ENCODE data around the gene FRMD4B. TPM values are rescaled to one million over a fixed set of nuclear protein-coding genes. Genes with fewer than 3 reads are reported as not detected.

FRMD4B gene
- total RNA-seq, 1 donor from 2014 or later, result 17.3 TPM

GRCh38 chr3:69357196-69357595 is 28.7 kb downstream of the FRMD4B start:
- H3K27me3 Mint-ChIP-seq (ENCODE audit: insufficient read depth, low read depth), result no peaks in the 10 kb centered on the region
- no peak for TF ChIP-seq CTCF (IDR thresholded peaks at IDR 0.05)
- no peak for TF ChIP-seq EZH2 (IDR thresholded peaks at IDR 0.05)
- no peak for TF ChIP-seq EZH2phosphoT487 (IDR thresholded peaks at IDR 0.05)
- H3K4me3 Mint-ChIP-seq, result no peak overlapping the region

GRCh38 chr3:69354948-69355347 is 30.9 kb downstream of the FRMD4B start:
- Histone ChIP-seq H3K9ac (no peak overlapping the region), H3K79me2 (ENCODE audit: low read depth) (no peaks in the 10 kb centered on the region), H3F3A (ENCODE audit: low read depth) (no peaks in the 10 kb centered on the region), H3K27ac (no peak overlapping the region), H3K27me3 (no peaks in the 10 kb centered on the region), H3K9me3 (ENCODE audit: low read depth) (no peaks in the 10 kb centered on the region), H3K4me2 (no peak overlapping the region), H3K4me1 (peaks cover 4% of the 10 kb centered on the region), H3K4me3 (no peak overlapping the region), H2AFZ (replicated peaks) (no peak overlapping the region), H4K20me1 (ENCODE audit: low read depth) (no peaks in the 10 kb centered on the region), H3K36me3 (no peaks in the 10 kb centered on the region)
- H3K27me3 Mint-ChIP-seq (ENCODE audit: insufficient read depth, low read depth), result no peaks in the 10 kb centered on the region
- no peak for DNase-seq (ENCODE audit: low spot score)
- TF ChIP-seq EZH2phosphoT487 (IDR thresholded peaks at IDR 0.05) (no peak), CTCF (IDR thresholded peaks at IDR 0.05) (no peak), EZH2 (IDR thresholded peaks at IDR 0.05) (no peak)
- H3K27ac Mint-ChIP-seq, result no peak overlapping the region
- no peaks in the 10 kb centered on the region for H3K9me3 Mint-ChIP-seq
- no peak overlapping the region for H3K4me3 Mint-ChIP-seq
- H3K36me3 Mint-ChIP-seq, result no peaks in the 10 kb centered on the region
- no peaks in the 10 kb centered on the region for H3K4me1 Mint-ChIP-seq

More at GRCh38 chr3:69357196-69357595, 28.7 kb downstream of the FRMD4B start:
- Histone ChIP-seq H3K27me3 (no peaks in the 10 kb centered on the region), H3K36me3 (no peaks in the 10 kb centered on the region), H4K20me1 (ENCODE audit: low read depth) (no peaks in the 10 kb centered on the region), H3K9me3 (ENCODE audit: low read depth) (no peaks in the 10 kb centered on the region), H3K4me2 (no peak overlapping the region), H3K4me1 (peaks cover 4% of the 10 kb centered on the region), H3K4me3 (no peak overlapping the region), H3F3A (ENCODE audit: low read depth) (no peaks in the 10 kb centered on the region), H3K9ac (no peak overlapping the region), H2AFZ (replicated peaks) (no peak overlapping the region), H3K27ac (no peak overlapping the region), H3K79me2 (ENCODE audit: low read depth) (no peaks in the 10 kb centered on the region)
- H3K9me3 Mint-ChIP-seq, result no peaks in the 10 kb centered on the region
- no peaks in the 10 kb centered on the region for H3K36me3 Mint-ChIP-seq
- no peak overlapping the region for H3K27ac Mint-ChIP-seq
- DNase-seq (ENCODE audit: low spot score), result no peak
- H3K4me1 Mint-ChIP-seq, result no peaks in the 10 kb centered on the region

GRCh38 chr3:69353503-69353902 is 32.4 kb downstream of the FRMD4B start:
- Histone ChIP-seq H3F3A (ENCODE audit: low read depth) (no peaks in the 10 kb centered on the region), H3K27ac (no peak overlapping the region), H3K9ac (no peak overlapping the region), H4K20me1 (ENCODE audit: low read depth) (no peaks in the 10 kb centered on the region), H3K27me3 (no peaks in the 10 kb centered on the region), H3K79me2 (ENCODE audit: low read depth) (no peaks in the 10 kb centered on the region), H3K9me3 (ENCODE audit: low read depth) (no peaks in the 10 kb centered on the region), H3K4me2 (no peak overlapping the region), H3K36me3 (no peaks in the 10 kb centered on the region), H3K4me1 (peaks cover 4% of the 10 kb centered on the region), H2AFZ (replicated peaks) (no peak overlapping the region), H3K4me3 (no peak overlapping the region)
- no peak overlapping the region for H3K27ac Mint-ChIP-seq
- no peaks in the 10 kb centered on the region for H3K36me3 Mint-ChIP-seq
- H3K9me3 Mint-ChIP-seq, result peaks cover 3% of the 10 kb centered on the region
- H3K4me3 Mint-ChIP-seq, result no peak overlapping the region
- H3K4me1 Mint-ChIP-seq, result no peaks in the 10 kb centered on the region
- TF ChIP-seq EZH2phosphoT487 (IDR thresholded peaks at IDR 0.05) (no peak), EZH2 (IDR thresholded peaks at IDR 0.05) (no peak), CTCF (IDR thresholded peaks at IDR 0.05) (no peak)
- H3K27me3 Mint-ChIP-seq (ENCODE audit: insufficient read depth, low read depth), result no peaks in the 10 kb centered on the region
- DNase-seq (ENCODE audit: low spot score), result no peak

Data from neural progenitor cell (in vitro differentiated cells).